ENCODE measurements around the gene TSPAN5.

The TSPAN5 gene

GRCh38 chr4:98682719-98683118 is 24.3 kb upstream of the TSPAN5 start:
- Mint-ChIP-seq H3K27ac (no peak overlapping the region), H3K4me1 (peaks cover 4% of the 10 kb centered on the region), H3K4me3 (no peak overlapping the region), H3K9me3 (no peaks in the 10 kb centered on the region), H3K36me3 (no peaks in the 10 kb centered on the region)
- ATAC-seq (no peak), DNase-seq (ENCODE audit: low spot score in 2 of 2) (no peak)

- Mint-ChIP-seq H3K9me3 (no peaks in the 10 kb centered on the region), H3K27ac (no peak overlapping the region), H3K4me1 (no peaks in the 10 kb centered on the region), H3K36me3 (no peaks in the 10 kb centered on the region), H3K4me3 (no peak overlapping the region)
- DNase-seq (ENCODE audit: low spot score in 2 of 2) (no peak), ATAC-seq (no peak)
Measured at GRCh38 chr4:98680806-98681205, 22.4 kb upstream of the TSPAN5 start.

GRCh38 chr4:98679738-98680137 is 21.3 kb upstream of the TSPAN5 start:
- no peaks in the 10 kb centered on the region for H3K4me1 Mint-ChIP-seq
- H3K36me3 Mint-ChIP-seq = no peaks in the 10 kb centered on the region
- H3K27ac Mint-ChIP-seq = no peak overlapping the region
- ATAC-seq (no peak), DNase-seq (ENCODE audit: low spot score in 2 of 2) (no peak)
- no peak overlapping the region for H3K4me3 Mint-ChIP-seq
- H3K9me3 Mint-ChIP-seq = no peaks in the 10 kb centered on the region

- no peaks in the 10 kb centered on the region for H3K4me1 Mint-ChIP-seq
- H3K27ac Mint-ChIP-seq = no peak overlapping the region
- no peak overlapping the region for H3K4me3 Mint-ChIP-seq
- ATAC-seq (no peak), DNase-seq (ENCODE audit: low spot score in 2 of 2) (no peak)
- H3K9me3 Mint-ChIP-seq = no peaks in the 10 kb centered on the region
- no peaks in the 10 kb centered on the region for H3K36me3 Mint-ChIP-seq
Measured at GRCh38 chr4:98677799-98678198, 19.4 kb upstream of the TSPAN5 start.

GRCh38 chr4:98674404-98675173 is 16.2 kb upstream of the TSPAN5 start:
- H3K9me3 Mint-ChIP-seq = no peaks in the 10 kb centered on the region
- H3K27ac Mint-ChIP-seq = no peak overlapping the region
- no peaks in the 10 kb centered on the region for H3K4me1 Mint-ChIP-seq
- H3K36me3 Mint-ChIP-seq = no peaks in the 10 kb centered on the region
- ATAC-seq (no peak), DNase-seq (ENCODE audit: low spot score in 2 of 2) (no peak)
- H3K4me3 Mint-ChIP-seq = no peak overlapping the region

- Mint-ChIP-seq H3K9me3 (no peaks in the 10 kb centered on the region), H3K27ac (no peak overlapping the region), H3K4me1 (no peaks in the 10 kb centered on the region), H3K36me3 (no peaks in the 10 kb centered on the region), H3K4me3 (no peak overlapping the region)
- no peak for ATAC-seq
- no peak for DNase-seq (ENCODE audit: low spot score in 2 of 2)
Measured at GRCh38 chr4:98673978-98674377, 15.6 kb upstream of the TSPAN5 start.

- no peak overlapping the region for H3K4me3 Mint-ChIP-seq
- ATAC-seq = peak; percentile 37
- no peaks in the 10 kb centered on the region for H3K36me3 Mint-ChIP-seq
- no peak overlapping the region for H3K27ac Mint-ChIP-seq
- DNase-seq (ENCODE audit: low spot score in 2 of 2) = no peak
- H3K9me3 Mint-ChIP-seq = no peaks in the 10 kb centered on the region
- H3K4me1 Mint-ChIP-seq = no peaks in the 10 kb centered on the region
Measured at GRCh38 chr4:98673288-98673644, 14.9 kb upstream of the TSPAN5 start.

GRCh38 chr4:98672583-98673287 is 14.3 kb upstream of the TSPAN5 start:
- Mint-ChIP-seq H3K27ac (no peak overlapping the region), H3K36me3 (no peaks in the 10 kb centered on the region), H3K4me1 (no peaks in the 10 kb centered on the region), H3K9me3 (no peaks in the 10 kb centered on the region), H3K4me3 (no peak overlapping the region)
- DNase-seq (ENCODE audit: low spot score in 2 of 2) (no peak), ATAC-seq (no peak)

GRCh38 chr4:98671131-98671530 is 12.7 kb upstream of the TSPAN5 start:
- no peak for ATAC-seq
- Mint-ChIP-seq H3K9me3 (no peaks in the 10 kb centered on the region), H3K36me3 (no peaks in the 10 kb centered on the region), H3K27ac (no peak overlapping the region), H3K4me3 (no peak overlapping the region), H3K4me1 (no peaks in the 10 kb centered on the region)
- no peak for DNase-seq (ENCODE audit: low spot score in 2 of 2)

- H3K4me1 Mint-ChIP-seq = no peaks in the 10 kb centered on the region
- ATAC-seq (peak; percentile 47), DNase-seq (ENCODE audit: low spot score in 2 of 2) (no peak)
- H3K9me3 Mint-ChIP-seq = no peaks in the 10 kb centered on the region
- no peak overlapping the region for H3K4me3 Mint-ChIP-seq
- H3K27ac Mint-ChIP-seq = no peak overlapping the region
- H3K36me3 Mint-ChIP-seq = no peaks in the 10 kb centered on the region
Measured at GRCh38 chr4:98670186-98670585, 11.8 kb upstream of the TSPAN5 start.

- ATAC-seq = no peak
- DNase-seq (ENCODE audit: low spot score in 2 of 2) = no peak
- Mint-ChIP-seq H3K4me3 (no peak overlapping the region), H3K27ac (no peak overlapping the region), H3K4me1 (no peaks in the 10 kb centered on the region), H3K9me3 (no peaks in the 10 kb centered on the region), H3K36me3 (no peaks in the 10 kb centered on the region)
Measured at GRCh38 chr4:98669577-98669976, 11.2 kb upstream of the TSPAN5 start.

GRCh38 chr4:98664959-98665358 is 6.5 kb upstream of the TSPAN5 start:
- H3K36me3 Mint-ChIP-seq = peaks cover 4% of the 10 kb centered on the region
- H3K9me3 Mint-ChIP-seq = no peaks in the 10 kb centered on the region
- H3K4me3 Mint-ChIP-seq = no peak overlapping the region
- H3K27ac Mint-ChIP-seq = no peak overlapping the region
- DNase-seq (ENCODE audit: low spot score in 2 of 2) (no peak), ATAC-seq (no peak)
- peaks cover 36% of the 10 kb centered on the region for H3K4me1 Mint-ChIP-seq

- H3K4me3 Mint-ChIP-seq = peak overlapping the region; percentile 65
- H3K36me3 Mint-ChIP-seq = peaks cover 4% of the 10 kb centered on the region
- H3K27ac Mint-ChIP-seq = peak overlapping the region; percentile 97
- H3K4me1 Mint-ChIP-seq = peaks cover 49% of the 10 kb centered on the region
- no peaks in the 10 kb centered on the region for H3K9me3 Mint-ChIP-seq
- peak; percentile 85 for ATAC-seq
- DNase-seq (ENCODE audit: low spot score in 2 of 2) = peak; percentile 27 to 84
Measured at GRCh38 chr4:98663226-98664006, 5.0 kb upstream of the TSPAN5 start.

GRCh38 chr4:98662626-98663225 is 4.3 kb upstream of the TSPAN5 start:
- Mint-ChIP-seq H3K4me1 (peaks cover 52% of the 10 kb centered on the region), H3K9me3 (no peaks in the 10 kb centered on the region), H3K27ac (peak overlapping the region; percentile 97), H3K4me3 (peak overlapping the region; percentile 65), H3K36me3 (peaks cover 8% of the 10 kb centered on the region)
- ATAC-seq (no peak), DNase-seq (ENCODE audit: low spot score in 2 of 2) (no peak)

GRCh38 chr4:98662055-98662453 is 3.6 kb upstream of the TSPAN5 start:
- Mint-ChIP-seq H3K4me1 (peaks cover 59% of the 10 kb centered on the region), H3K36me3 (peaks cover 13% of the 10 kb centered on the region), H3K4me3 (no peak overlapping the region), H3K9me3 (no peaks in the 10 kb centered on the region), H3K27ac (peak overlapping the region; percentile 97)
- no peak for ATAC-seq
- no peak for DNase-seq (ENCODE audit: low spot score in 2 of 2)
